22Rv1 (cell line): ENCODE data around the gene GADL1.

Source experiments
- H3K27ac ChIP-seq: fragments of 450-650 bp; 2 replicates; pipeline ENCODE4 v1.5.1; 2017
- CTCF ChIP-seq: fragments of 450-650 bp; IDR thresholded peaks from 2 replicates; pipeline ENCODE4 v1.5.1; 2017; ENCODE audit warnings: mild to moderate bottlenecking
- ZFX ChIP-seq: fragments of 450-650 bp; IDR thresholded peaks from 2 replicates; pipeline ENCODE4 v1.6.1; 2017; ENCODE audit warnings: antibody characterized with exemption, borderline replicate concordance

The GADL1 gene

GRCh38 chr3:30858894-30859389, 35.5 kb downstream of the GADL1 start:
- TF ChIP-seq ZFX (no peak), CTCF (no peak)
- H3K27ac ChIP-seq = no peak overlapping the region

- TF ChIP-seq ZFX = no peak
- TF ChIP-seq CTCF = no peak
- H3K27ac ChIP-seq = no peak overlapping the region
These were observed 38.8 kb downstream of the GADL1 start for GRCh38 chr3:30855400-30856292.

- H3K27ac ChIP-seq = no peak overlapping the region
- TF ChIP-seq CTCF (no peak), ZFX (no peak)
These were observed 41.6 kb downstream of the GADL1 start for GRCh38 chr3:30852833-30853232.

GRCh38 chr3:30848087-30848779, 46.2 kb downstream of the GADL1 start:
- TF ChIP-seq CTCF (no peak), ZFX (no peak)
- no peak overlapping the region for H3K27ac ChIP-seq

GRCh38 chr3:30847592-30847991, 46.9 kb downstream of the GADL1 start:
- TF ChIP-seq CTCF (no peak), ZFX (no peak)
- no peak overlapping the region for H3K27ac ChIP-seq

GRCh38 chr3:30845606-30846005, 48.9 kb downstream of the GADL1 start:
- H3K27ac ChIP-seq = no peak overlapping the region
- TF ChIP-seq CTCF (no peak), ZFX (no peak)

GRCh38 chr3:30843877-30844276, 50.6 kb downstream of the GADL1 start:
- no peak overlapping the region for H3K27ac ChIP-seq
- TF ChIP-seq CTCF = no peak
- no peak for TF ChIP-seq ZFX
